Kidney (tissue), 14 donors: Measurements from ENCODE around the gene MORC1. TPM values are rescaled to one million over a fixed set of nuclear protein-coding genes. Genes with fewer than 3 reads are reported as not detected.
A peak's percentile ranks its signal among the peaks of the same experiment; 100 is the strongest.

Experiments used
- DNase-seq, 5 donors: peaks; one replicate each; pipeline ENCODE4 v3.0.0-alpha.2; 2013 to 2020
- FAIRE-seq: peaks from 2 replicates; lab custom pipeline; 2012; peaks lifted over from hg19 to GRCh38; lab: Jason Lieb, UNC
- H3K27ac ChIP-seq, 2 donors: one replicate each; pipeline ENCODE4 v1.7.0; 2013; ENCODE audit warnings: low read depth in 2 of 2, low read length in 2 of 2, inconsistent platforms in 1 of 2
- H3K27me3 ChIP-seq: one replicate; pipeline ENCODE4 v1.7.1; 2013; ENCODE audit warnings: low read length, inconsistent platforms; ENCODE audit not compliant: control insufficient read depth, insufficient read depth
- H3K36me3 ChIP-seq, 3 donors: one replicate each; pipeline versions ENCODE4 v1.7.0 to v1.7.1; 2013; ENCODE audit warnings: low read length in 3 of 3, control low read depth in 1 of 3, inconsistent platforms in 1 of 3; ENCODE audit not compliant: insufficient read depth in 3 of 3, control insufficient read depth in 2 of 3
- H3K4me1 ChIP-seq, 3 donors: one replicate each; pipeline versions ENCODE4 v1.7.0 to v1.7.1; 2013; ENCODE audit warnings: low read length in 3 of 3, inconsistent platforms in 1 of 3, low read depth in 1 of 3; ENCODE audit not compliant: control insufficient read depth in 2 of 3, insufficient read depth in 2 of 3
- H3K4me3 ChIP-seq, 3 donors: one replicate each; pipeline versions ENCODE4 v1.7.0 to v1.8.1; 2013; ENCODE audit warnings: low read length in 3 of 3, control low read depth in 1 of 3, inconsistent platforms in 1 of 3
- H3K9ac ChIP-seq, 3 donors: one replicate each; pipeline versions ENCODE4 v1.7.0 to v1.7.1; 2013; ENCODE audit warnings: low read length in 3 of 3, control low read depth in 1 of 3, inconsistent platforms in 1 of 3
- H3K9me3 ChIP-seq, 3 donors: one replicate each; pipeline versions ENCODE4 v1.7.0 to v1.7.1; 2013; ENCODE audit warnings: low read length in 3 of 3, control low read depth in 1 of 3, inconsistent platforms in 1 of 3; ENCODE audit not compliant: control insufficient read depth in 2 of 3, insufficient read depth in 1 of 3
- intact Hi-C: fragments of 100-400 bp; cut with DNase I; formaldehyde crosslinking; loops from one replicate; pipeline ENCODE4 v1.11.1; 2022
- polyA plus RNA-seq: library from polyadenylated mRNA; stranded (reverse); fragments of 350-450 nt; fragmentation: Illumina TruSeq; extraction: RNeasy Lipid Tissue Mini Kit (QIAGEN cat#74804); gene quantifications from one replicate; pipeline ENCODE4 v1.2.3, GENCODE V29; 2014; ENCODE audit warnings: low read depth, low replicate concordance; ENCODE audit not compliant: insufficient read depth
- total RNA-seq: library from RNA; stranded (reverse); fragmentation: NEBNext Ultra II Directional; extraction: Animal tissue kit (Norgen Biotek cat#: 25700); gene quantifications from one replicate; pipeline ENCODE4 v1.2.1, GENCODE V29; 2021
- TF ChIP-seq, protein P1 (sequence below): IDR thresholded peaks from 3 replicates; pipeline ENCODE4 v1.5.1; 2012; ENCODE audit warnings: mild to moderate bottlenecking, moderate library complexity, borderline replicate concordance; ENCODE audit not compliant: insufficient read depth; ENCODE audit errors: extremely low read depth
- donor health status: control.
- donor health status: control.
- donor health status: control.
- donor health status: control.
- donor health status: control.
- donor health status: DM: yes; HTN: yes; CAD: no.
- donor health status: Normal renal cell carcinoma (clear cell type).

Gene MORC1
- total and polyA plus RNA-seq, 2 donors from 2014 or later, result 0.06 TPM; not detected in 1

DNA sequence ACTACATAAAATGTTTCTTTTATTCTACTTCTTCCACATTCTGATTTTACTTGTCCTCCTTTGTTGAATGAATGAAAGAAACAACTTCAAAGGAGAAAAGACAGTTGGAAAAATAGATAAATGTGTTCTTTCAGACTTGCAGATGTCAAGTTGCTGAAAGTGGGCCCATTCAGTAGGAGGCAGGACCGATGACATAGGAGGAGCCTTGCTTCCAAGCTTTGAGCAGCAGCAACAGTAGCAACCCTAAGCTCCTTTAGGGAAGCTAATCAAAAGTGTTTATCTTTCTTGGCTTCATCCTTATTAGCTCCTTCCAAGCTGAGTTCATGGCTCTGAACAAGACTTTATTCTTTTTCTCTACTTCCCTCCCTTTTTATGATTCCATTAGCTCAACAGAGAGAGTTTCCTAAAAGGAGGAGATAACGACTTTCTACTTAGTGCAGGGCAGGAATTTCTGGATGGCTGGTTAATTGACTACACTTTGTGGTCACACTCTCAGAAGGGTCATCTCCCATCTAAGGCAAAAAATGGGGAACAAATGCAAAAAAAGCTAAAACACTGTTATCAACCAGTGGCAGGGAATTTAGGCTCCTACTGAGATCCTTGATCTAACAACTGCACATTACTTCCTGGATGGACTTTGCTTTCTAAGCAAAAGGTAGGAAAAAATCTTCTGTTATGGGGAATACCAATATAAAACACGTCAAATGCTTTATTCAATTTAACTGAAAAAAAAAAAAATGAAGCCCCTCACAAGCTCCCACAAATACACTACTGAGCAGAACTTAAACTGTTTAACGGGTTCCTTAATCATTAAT lies 4.8 kb downstream of the MORC1 start:
- intact Hi-C loops, result no loop called here
- Histone ChIP-seq H3K27me3 (no peaks in the 10 kb centered on the region), H3K4me1 (no peaks in the 10 kb centered on the region), H3K9ac (no peak overlapping the region), H3K9me3 (no peaks in the 10 kb centered on the region), H3K36me3 (no peaks in the 10 kb centered on the region), H3K27ac (no peak overlapping the region), H3K4me3 (no peak overlapping the region)
- TF ChIP-seq, protein P1, sequence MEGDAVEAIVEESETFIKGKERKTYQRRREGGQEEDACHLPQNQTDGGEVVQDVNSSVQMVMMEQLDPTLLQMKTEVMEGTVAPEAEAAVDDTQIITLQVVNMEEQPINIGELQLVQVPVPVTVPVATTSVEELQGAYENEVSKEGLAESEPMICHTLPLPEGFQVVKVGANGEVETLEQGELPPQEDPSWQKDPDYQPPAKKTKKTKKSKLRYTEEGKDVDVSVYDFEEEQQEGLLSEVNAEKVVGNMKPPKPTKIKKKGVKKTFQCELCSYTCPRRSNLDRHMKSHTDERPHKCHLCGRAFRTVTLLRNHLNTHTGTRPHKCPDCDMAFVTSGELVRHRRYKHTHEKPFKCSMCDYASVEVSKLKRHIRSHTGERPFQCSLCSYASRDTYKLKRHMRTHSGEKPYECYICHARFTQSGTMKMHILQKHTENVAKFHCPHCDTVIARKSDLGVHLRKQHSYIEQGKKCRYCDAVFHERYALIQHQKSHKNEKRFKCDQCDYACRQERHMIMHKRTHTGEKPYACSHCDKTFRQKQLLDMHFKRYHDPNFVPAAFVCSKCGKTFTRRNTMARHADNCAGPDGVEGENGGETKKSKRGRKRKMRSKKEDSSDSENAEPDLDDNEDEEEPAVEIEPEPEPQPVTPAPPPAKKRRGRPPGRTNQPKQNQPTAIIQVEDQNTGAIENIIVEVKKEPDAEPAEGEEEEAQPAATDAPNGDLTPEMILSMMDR, result no peak
- FAIRE-seq (no peak), DNase-seq (no peak)

DNA sequence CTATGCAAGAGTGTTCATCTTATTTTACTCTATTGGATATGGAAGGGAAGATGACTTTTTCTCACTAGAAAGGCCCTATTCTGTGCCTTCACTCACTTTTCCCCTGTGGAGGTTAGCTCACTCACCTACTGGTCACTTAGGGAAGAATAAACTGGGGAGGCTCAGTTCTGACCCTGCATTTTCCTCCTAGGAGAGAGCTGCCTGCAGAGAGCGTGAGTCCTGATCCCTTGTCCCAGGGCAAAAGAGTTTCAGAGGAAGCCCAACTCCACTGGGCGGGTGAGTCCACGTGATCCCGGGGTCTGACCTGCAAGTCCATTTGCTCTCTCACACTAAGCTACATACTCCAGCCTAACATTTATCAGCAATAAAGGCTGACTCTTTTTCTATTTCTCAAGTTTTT lies 8.4 kb downstream of the MORC1 start:
- intact Hi-C loops, result no loop called here
- Histone ChIP-seq H3K4me1 (no peaks in the 10 kb centered on the region), H3K9me3 (no peaks in the 10 kb centered on the region), H3K4me3 (no peak overlapping the region), H3K27me3 (no peaks in the 10 kb centered on the region), H3K27ac (no peak overlapping the region), H3K9ac (no peak overlapping the region), H3K36me3 (no peaks in the 10 kb centered on the region)
- TF ChIP-seq, protein P1, result no peak
- no peak for DNase-seq
- no peak for FAIRE-seq

DNA sequence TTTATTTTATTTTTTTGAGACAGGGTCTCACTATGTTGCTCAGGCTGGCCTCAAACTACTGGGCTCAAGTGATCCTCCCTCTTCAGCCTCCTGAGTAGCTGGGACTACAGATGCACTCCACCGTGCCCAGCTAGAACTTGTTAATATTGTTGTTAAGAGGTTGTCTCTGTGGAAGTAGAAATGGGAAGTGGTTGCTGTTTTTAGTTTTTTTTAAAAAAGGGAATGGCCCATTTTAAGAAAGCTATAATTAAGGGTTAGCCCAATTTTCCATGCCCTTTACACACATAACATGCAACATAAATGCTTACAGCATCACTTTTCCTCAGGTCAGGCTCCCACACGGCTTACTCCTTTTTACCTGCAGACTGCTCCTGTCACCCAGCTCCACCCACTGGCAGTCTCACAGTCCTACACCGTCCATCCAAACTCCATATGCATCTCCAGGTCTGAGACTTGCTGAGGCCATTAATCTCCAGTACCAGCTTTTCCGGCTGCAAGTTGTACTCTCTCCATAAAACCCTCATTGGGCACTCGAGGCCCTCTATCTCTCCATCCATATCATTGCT lies 19.8 kb downstream of the MORC1 start:
- intact Hi-C loops, result no loop called here
- FAIRE-seq (no peak), DNase-seq (peak in 3 of 5 donors; percentile 33 to 43 (median 34))
- TF ChIP-seq, protein P1, result peak; percentile 27
- Histone ChIP-seq H3K9ac (no peak overlapping the region), H3K9me3 (no peaks in the 10 kb centered on the region), H3K27ac (no peak overlapping the region), H3K4me1 (no peaks in the 10 kb centered on the region), H3K4me3 (no peak overlapping the region), H3K27me3 (no peaks in the 10 kb centered on the region), H3K36me3 (no peaks in the 10 kb centered on the region)
